Right kidney (tissue), 9 donors: ENCODE data around the gene BDH1.
"Not testable (repeated sequence)": the region's sequence is repeated elsewhere in the genome, so short reads cannot be mapped to it uniquely, and the experiment has no call there.

Experiments
- DNase-seq: peaks from one replicate; pipeline ENCODE4 v3.0.0-alpha.2; 2016
- long read RNA-seq, 8 donors: transcript quantifications; one replicate each; lab custom pipeline, GENCODE V29; 2026

The BDH1 gene
- long read RNA-seq, donor 1, partial matches to known transcripts, result 0 of 8 reads
- long read RNA-seq, donor 1, other reads (novel, unspliced or antisense), result 0 of 8 reads
- long read RNA-seq, donor 2, transcript BDH1-202 (7 exons, 3,455 nt), result major isoform, 11 of 12 reads
- long read RNA-seq, donor 2, partial matches to known transcripts, result 0 of 12 reads
- long read RNA-seq, donor 2, other reads (novel, unspliced or antisense), result 0 of 12 reads
- long read RNA-seq, donor 3, partial matches to known transcripts, result 0 of 3 reads
- long read RNA-seq, donor 3, other reads (novel, unspliced or antisense), result 0 of 3 reads
- long read RNA-seq, donor 4, transcript BDH1-202 (7 exons, 3,455 nt), result major isoform, 6 of 13 reads
- long read RNA-seq, donor 4, partial matches to known transcripts, result 0 of 13 reads
- long read RNA-seq, donor 4, other reads (novel, unspliced or antisense), result 0 of 13 reads
- long read RNA-seq, donor 5, transcript BDH1-202 (7 exons, 3,455 nt), result major isoform, 10 of 12 reads
- long read RNA-seq, donor 5, partial matches to known transcripts, result 0 of 12 reads
- long read RNA-seq, donor 5, other reads (novel, unspliced or antisense), result 0 of 12 reads
- long read RNA-seq, donor 6, transcript BDH1-202 (7 exons, 3,455 nt), result major isoform, 9 of 17 reads
- long read RNA-seq, donor 6, partial matches to known transcripts, result 0 of 17 reads
- long read RNA-seq, donor 6, other reads (novel, unspliced or antisense), result 0 of 17 reads
- long read RNA-seq, donor 7, transcript BDH1-202 (7 exons, 3,455 nt), result major isoform, 9 of 12 reads
- long read RNA-seq, donor 7, partial matches to known transcripts, result 0 of 12 reads
- long read RNA-seq, donor 7, other reads (novel, unspliced or antisense), result 0 of 12 reads
- long read RNA-seq, donor 8, transcript BDH1-202 (7 exons, 3,455 nt), result major isoform, 5 of 6 reads
- long read RNA-seq, donor 8, partial matches to known transcripts, result 0 of 6 reads
- long read RNA-seq, donor 8, other reads (novel, unspliced or antisense), result 0 of 6 reads

- DNase-seq, result peak; percentile 86
These were observed at the start of gene BDH1 for GRCh38 chr3:197555281-197556261. Gene BDH1 (minus strand): TSS chr3:197555968. CDS start chr3:197546443, 9,525 bp downstream.

- DNase-seq, result no peak
These were observed 47.7 kb upstream of the BDH1 start for GRCh38 chr3:197603317-197603933.

GRCh38 chr3:197602351-197602750, 46.6 kb upstream of the BDH1 start:
- DNase-seq, result not testable (repeated sequence)

- DNase-seq, result not testable (repeated sequence)
These were observed 45.7 kb upstream of the BDH1 start for GRCh38 chr3:197601566-197601840.

- DNase-seq, result no peak
These were observed 45.2 kb upstream of the BDH1 start for GRCh38 chr3:197600796-197601565.

- DNase-seq, result peak; percentile 80
These were observed 43.5 kb upstream of the BDH1 start for GRCh38 chr3:197599089-197599765.

- DNase-seq, result no peak
These were observed 42.7 kb upstream of the BDH1 start for GRCh38 chr3:197598404-197598980.

- DNase-seq, result no peak
These were observed 41.6 kb upstream of the BDH1 start for GRCh38 chr3:197597335-197597734.

GRCh38 chr3:197595470-197596185, 39.9 kb upstream of the BDH1 start:
- DNase-seq, result no peak

- no peak for DNase-seq
These were observed 37.2 kb upstream of the BDH1 start for GRCh38 chr3:197593046-197593380.

- no peak for DNase-seq
These were observed 36.7 kb upstream of the BDH1 start for GRCh38 chr3:197592361-197593045.

- DNase-seq, result no peak
These were observed 36.0 kb upstream of the BDH1 start for GRCh38 chr3:197591816-197592215.

GRCh38 chr3:197590313-197590962, 34.7 kb upstream of the BDH1 start:
- DNase-seq, result no peak

GRCh38 chr3:197589545-197589944, 33.8 kb upstream of the BDH1 start:
- no peak for DNase-seq

GRCh38 chr3:197586768-197587167, 31.0 kb upstream of the BDH1 start:
- not testable (repeated sequence) for DNase-seq

GRCh38 chr3:197586181-197586580, 30.4 kb upstream of the BDH1 start:
- DNase-seq, result no peak

- DNase-seq, result no peak
These were observed 29.0 kb upstream of the BDH1 start for GRCh38 chr3:197584733-197585132.

- DNase-seq, result no peak
These were observed 27.6 kb upstream of the BDH1 start for GRCh38 chr3:197583371-197583770.
